ENCODE data around the gene SEMA7A.

GRCh38 chr15:74438721-74439316, 5.1 kb upstream of the SEMA7A start:
- TF ChIP-seq EP300 (IDR thresholded peaks at IDR 0.05; ENCODE audit: borderline replicate concordance), result no peak
- no peak for TF ChIP-seq MAX (IDR thresholded peaks at IDR 0.05)

Measured in Ishikawa (cell line).